ACHN (cell line): ENCODE results near the gene SNX3.
"Not testable (repeated sequence)": the region's sequence is repeated elsewhere in the genome, so short reads cannot be mapped to it uniquely, and the experiment has no call there.

Experiments used
- DNase-seq: peaks from one replicate; pipeline ENCODE4 v3.0.0-alpha.2; 2015
- in situ Hi-C: cut with HindIII; loops from 2 replicates; pipeline ENCODE4 v1.10.0; 2017; ENCODE audit warnings: low sequenced_read_pairs, low pct_ligation_motif_present, low pct_unique_long_range_greater_than_20kb

The SNX3 gene

DNA sequence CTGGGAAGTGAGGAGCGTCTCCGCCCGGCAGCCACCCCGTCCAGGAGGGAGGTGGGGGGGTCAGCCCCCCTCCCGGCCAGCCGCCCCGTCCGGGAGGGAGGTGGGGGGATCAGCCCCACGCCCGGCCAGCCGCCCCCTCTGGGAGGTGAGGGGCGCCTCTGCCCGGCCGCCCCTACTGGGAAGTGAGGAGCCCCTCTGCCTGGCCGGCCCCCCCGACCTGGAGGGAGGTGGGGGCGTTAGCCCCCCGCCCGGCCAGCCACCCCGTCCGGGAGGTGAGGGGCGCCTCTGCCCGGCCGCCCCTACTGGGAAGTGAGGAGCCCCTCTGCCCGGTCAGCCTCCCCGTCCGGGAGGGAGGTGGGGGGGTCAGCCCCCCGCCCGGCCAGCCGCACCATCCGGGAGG lies 9.1 kb upstream of the SNX3 start:
- in situ Hi-C loops, DNase-seq: not testable (repeated sequence)

DNA sequence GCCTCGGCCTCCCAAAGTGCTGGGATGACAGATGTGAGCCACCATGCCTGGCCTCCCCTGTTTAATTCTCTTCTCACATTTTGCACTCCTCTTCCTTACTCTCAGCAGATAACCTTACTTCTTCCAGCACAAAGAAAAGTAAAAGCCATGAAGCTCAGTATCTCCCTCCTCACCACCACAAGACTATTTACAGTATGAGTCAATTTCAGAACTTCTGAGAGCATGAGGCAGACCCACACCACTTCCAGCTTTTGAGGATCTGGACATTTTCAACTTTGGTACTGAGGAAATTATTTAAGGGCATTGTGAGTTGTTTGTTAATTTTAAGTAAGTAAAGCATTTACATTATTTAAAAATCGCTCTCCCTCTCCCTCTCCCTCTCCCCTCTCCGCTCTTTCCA lies 8.0 kb upstream of the SNX3 start:
- in situ Hi-C loops = no loop called here
- no peak for DNase-seq

DNA sequence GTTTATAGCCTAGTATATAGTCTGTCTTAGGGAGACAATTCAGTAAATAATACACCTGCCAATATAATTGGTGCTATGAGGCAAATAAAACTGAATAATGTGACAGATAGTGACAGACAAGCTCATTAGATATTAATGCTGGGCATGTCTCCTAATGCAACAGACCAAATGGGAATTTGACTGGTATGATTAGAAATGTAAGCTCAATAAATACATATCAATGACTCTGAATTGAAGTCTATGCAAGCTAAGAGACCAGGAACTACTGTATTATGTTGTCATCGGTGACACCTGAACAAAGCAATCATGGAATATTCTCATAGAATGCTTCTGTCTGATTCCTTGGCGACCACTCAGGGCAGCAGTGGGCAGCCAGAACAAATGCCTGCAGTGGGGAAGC lies 2.5 kb upstream of the SNX3 start:
- in situ Hi-C loops = no loop called here
- DNase-seq = no peak

DNA sequence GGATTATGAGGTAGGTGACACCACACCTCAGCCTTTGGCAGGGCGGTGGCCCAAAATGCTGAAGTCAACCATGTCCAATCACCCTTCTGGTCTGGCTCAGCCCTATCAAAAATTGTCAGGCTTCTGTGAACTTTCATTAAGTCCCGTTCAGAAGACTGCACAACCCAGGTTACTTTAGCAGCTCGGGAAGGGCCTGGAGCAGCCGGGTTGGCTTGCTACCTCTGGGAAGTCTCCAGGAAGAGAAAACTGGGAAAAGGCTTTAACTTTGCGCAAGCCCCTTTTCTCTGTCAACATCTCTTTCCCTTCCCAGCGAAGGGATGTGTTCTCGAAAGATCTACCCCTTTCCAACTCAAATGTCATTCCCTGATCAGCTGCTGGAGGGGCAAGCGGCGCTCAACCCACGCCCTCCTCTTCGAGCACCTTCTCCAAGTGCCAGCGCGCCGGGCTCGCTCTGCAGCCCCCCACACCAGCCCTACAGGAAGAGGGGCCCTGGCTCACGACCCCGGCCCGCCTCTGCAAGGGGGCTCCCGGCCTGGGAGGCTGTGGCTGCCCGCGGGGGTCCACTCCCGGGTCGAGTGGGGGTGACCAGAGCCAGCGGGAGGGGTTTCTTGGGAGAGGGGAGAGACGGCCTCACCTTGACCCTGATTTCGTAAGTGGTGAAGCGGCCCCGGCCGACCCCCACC lies 573 bp downstream of the SNX3 start:
- in situ Hi-C loops = no loop called here
- peak; percentile 28 for DNase-seq

DNA sequence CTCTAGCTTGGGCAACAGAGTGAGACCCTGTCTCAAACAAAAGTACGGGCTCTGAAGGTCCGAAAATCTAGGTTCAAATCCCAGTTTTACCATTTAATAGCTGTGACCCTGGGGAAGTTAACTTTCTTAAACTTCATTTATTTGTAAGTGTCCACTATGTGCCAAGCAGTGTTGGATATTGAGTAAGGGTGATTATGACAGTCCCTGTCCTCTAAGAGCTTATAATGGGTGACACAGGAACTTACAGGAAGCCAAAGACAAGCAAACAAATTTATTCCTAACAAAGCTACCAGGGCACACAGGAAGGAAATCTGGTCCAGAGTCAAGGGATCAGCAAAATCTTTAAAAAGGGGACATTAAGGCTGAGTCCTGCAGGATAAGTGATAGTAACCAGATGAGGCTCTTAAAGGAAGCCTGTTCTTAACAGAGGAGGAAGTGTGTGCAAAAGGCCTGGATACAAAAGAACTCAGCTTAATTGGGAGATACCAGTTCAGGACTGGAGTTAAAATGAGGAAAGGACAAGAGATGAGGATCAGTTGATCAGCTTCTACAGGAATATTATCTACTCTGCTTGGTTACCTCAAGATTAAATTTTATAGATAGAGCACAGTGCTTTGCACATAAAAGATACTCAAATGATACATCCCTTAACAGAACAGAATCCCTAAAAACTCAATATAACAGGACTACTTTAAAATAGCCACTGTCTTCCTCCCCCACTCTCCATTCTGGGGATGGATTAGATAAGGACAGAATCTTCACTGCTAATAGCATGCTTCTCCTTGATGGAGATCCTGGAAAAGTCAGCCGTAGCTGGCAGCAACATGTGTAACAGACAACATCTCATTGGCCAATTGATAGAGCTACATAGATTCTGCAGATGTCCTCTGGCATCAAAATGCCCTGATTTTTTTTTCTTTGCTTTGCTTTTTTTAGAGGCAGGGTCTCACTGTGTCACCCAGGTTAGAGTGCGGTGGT lies 6.1 kb downstream of the SNX3 start:
- in situ Hi-C loops = no loop called here
- DNase-seq = no peak

DNA sequence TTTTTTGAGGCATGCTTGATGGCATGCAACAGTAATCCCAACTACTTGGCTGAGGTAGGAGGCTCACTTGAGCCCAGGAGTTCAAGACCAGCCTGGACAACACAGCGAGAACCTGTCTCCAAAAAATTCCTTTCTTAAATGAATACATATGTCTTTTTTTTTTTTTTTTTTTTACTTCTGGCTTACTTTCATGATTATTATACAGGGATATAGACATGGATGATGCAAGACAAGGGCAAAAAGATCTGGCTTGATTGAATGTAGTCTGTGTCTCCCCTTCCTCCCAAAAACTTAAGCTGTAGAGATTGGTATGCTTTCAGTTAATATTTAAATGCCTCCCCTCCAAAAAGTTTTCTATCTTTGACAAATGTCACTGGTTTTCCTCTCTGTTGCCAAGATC lies 7.6 kb downstream of the SNX3 start:
- in situ Hi-C loops = no loop called here
- DNase-seq = no peak

DNA sequence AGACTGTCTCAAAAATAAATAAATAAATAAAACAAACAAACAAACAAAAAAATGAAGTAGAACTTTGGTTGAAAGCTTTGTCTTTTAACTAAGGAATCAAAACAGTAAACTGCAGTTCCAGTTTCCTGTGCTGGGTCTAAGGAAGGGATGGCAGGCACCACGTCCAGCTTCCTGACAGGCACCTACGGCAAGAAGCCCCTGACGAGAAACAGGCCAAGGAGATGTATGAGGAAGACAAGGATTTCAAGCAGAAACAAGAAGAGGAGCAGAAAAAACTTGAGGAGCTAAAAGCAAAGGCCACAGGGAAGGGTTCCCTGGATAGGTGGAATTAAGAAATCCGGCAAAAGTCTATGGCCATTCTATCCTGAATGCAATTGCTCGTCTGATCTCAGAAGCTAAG lies 8.8 kb downstream of the SNX3 start:
- DNase-seq = no peak
- in situ Hi-C loops = no loop called here

DNA sequence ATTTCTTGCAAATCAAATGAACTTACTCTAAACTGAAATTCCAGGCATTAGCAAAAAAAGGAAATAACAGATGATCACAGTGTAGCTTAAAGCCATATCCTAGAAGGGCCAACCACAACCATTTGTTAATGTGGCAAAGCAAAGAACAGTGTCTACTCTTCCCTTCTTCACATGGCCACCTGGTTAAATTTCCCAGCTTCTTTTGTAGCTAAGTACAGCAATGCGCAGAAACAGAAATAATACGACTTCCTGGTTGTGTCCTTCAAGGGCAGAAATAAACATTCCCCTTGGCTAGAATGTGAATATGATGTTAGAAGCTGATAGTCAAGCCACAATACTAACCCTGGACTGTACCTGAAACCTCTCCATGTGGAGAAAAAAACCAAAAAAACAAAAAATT lies 9.6 kb downstream of the SNX3 start:
- no peak for DNase-seq

DNA sequence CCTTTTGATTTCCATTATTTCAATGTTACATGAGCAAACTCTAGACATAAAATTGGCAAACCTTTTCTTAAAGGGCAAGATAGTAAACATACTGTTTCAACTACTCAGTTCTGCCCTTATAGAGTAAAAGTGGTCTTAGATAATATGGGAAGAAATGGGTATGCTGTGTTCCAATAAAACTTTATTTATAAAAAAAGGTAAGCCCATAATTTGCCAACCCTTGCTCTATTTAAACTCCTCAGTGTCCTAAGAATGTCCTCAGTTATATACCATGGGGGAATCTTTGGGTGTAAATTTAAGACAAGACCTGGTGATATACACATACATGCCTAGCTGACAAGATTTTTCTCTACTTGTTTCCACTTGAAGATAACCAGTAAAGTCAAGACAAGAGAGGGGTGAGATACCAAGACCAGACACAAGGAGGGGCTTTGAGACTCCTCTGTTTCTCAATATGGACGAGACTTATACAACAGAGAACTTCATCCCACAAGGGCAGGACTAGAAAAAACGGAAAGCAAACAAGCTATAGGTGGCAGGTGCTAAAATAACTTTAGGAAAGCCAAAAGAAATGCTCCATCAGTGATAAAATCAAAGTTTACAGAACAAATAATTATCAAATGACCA lies 10.5 kb downstream of the SNX3 start:
- peak; percentile 41 for DNase-seq
- in situ Hi-C loops = no loop called here

More for the DNA sequence above, 9.6 kb downstream of the SNX3 start:
- in situ Hi-C loops = no loop called here

DNA sequence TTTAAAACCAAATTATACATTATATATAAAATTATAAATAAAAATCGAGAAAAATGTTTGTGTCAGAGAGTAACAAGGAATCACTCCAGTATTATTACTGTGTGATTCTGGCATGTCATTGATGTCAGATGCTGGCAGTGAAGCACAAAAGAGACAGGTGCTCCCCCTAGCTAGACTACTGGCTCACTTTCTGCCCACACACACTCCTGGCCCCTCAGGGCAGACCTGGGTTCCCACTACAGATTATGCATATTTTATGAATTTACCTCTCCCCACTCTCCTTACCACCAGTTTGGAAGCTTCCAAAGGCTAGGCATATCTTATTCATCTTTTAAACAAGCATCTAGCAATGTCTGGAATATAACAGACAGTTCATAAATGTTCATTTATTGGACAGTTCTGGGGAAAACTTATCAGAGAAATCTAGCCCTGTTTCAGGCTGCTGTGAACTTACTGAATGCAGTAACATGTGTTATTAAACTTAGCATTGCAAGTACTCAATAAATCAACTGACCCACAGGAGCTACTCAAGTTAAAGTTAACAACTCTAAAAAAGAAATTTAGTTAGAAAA lies 12.8 kb downstream of the SNX3 start:
- in situ Hi-C loops = no loop called here
- DNase-seq = no peak

DNA sequence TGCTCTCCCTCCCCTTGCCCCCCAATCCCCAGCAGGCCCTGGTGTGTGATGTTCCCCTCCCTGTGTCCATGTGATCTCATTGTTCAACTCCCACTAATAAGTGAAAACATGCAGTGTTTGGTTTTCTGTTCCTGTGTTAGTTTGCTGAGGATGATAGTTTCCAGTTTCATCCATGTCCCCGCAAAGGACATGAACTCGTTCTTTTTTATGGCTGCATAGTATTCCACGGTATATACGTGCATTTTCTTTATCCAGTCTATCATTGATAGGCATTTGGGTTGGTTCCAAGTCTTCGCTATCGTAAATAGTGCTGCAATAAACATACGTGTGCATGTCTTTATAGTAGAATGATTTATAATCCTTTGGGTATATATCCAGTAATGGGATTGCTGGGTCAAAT lies 15.7 kb downstream of the SNX3 start:
- in situ Hi-C loops, DNase-seq: not testable (repeated sequence)

DNA sequence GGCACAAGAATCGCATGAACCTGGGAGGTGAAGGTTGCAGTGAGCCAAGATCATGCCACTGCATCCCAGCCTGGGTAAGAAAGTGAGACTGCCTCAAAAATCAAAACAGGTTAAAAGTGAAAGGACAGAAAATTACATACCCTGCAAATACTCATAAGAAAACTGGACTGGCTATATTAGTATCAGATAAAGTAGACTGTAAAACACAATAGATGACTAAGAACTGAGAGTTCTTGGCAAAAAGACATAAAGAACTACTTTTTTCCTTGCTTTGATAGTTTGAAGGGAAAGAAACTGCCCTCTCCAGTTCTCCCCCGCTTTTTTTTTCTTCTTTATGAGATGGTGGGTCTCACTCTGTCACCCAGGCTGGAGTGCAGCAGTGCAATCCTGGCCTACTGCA lies 17.0 kb downstream of the SNX3 start:
- no peak for DNase-seq
- in situ Hi-C loops = no loop called here

DNA sequence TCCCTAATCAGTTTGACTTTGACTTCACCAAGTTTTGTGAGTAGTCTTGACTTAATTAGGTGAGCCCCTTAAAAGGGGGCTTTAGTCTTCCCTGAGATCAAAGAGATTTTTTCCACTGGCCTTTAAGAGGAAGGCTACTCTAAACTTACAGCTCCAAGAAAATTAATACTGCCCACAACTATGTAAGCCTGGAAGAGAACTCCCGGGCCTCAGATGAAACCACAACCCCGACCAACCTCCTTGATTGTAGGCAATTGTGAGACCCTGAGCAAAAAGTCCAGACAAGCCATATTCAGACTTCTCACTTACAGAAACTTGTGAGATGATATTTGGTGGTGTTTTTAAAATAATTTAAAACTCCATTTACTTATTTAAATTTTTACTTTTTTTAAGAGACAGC lies 18.1 kb downstream of the SNX3 start:
- in situ Hi-C loops = no loop called here

DNA sequence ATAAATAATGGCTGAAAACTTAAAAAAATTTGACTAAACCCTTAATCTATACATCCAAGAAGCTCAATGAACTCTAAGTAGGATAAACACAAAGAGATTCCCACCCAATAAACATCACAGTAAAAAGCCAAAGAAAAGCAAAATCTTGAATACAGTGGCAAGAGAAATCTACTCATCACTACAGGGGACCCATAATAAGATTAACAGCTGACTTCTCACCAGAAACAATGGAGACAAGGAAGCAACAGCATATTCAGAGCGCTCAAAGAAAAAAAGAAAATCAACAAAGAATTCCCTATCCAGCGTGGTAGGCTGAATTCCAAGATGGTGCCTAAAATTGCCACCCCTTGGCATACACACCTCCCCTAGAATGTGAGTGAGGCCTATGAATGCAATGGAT lies 18.6 kb downstream of the SNX3 start:
- in situ Hi-C loops = no loop called here
- DNase-seq = peak; percentile 3

More for the DNA sequence above, 18.1 kb downstream of the SNX3 start:
- DNase-seq = no peak

DNA sequence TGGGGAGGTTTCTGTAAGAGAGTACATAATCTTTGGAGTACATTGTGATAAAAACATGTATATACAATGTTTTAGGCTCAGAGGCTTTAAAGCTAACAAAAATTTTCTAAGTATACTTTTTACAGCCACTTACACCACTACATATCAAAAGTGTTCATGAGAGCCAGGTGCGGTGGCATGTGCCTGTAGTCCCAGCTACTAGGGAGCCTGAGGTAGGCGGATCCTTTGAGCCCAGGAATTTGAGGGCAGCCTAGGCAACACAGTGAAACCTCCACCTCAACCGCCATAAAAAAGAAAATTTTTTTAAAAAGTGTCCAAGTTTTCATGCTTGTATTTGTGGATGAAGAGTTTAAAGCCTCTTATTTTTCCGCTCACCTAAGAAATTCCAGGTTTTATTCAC lies 22.5 kb downstream of the SNX3 start:
- no peak for DNase-seq
- in situ Hi-C loops = no loop called here

DNA sequence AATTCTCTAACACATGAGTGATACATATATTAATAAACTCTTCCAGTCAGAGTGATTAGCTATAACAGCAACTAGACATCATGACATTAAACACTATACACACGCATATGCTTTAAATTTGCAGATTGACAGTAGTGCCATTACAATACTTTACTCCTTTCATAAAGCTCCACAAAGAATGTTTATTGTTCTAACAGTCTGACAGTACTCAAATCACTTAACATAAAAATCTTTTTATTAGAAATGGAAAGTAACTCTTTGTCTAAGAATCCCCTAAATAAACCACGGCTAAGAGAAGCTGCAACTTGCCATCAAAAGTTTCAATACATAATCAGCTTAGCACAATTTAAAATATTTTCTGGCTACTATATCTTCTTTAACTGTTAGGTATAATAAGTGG lies 24.0 kb downstream of the SNX3 start:
- DNase-seq = no peak

DNA sequence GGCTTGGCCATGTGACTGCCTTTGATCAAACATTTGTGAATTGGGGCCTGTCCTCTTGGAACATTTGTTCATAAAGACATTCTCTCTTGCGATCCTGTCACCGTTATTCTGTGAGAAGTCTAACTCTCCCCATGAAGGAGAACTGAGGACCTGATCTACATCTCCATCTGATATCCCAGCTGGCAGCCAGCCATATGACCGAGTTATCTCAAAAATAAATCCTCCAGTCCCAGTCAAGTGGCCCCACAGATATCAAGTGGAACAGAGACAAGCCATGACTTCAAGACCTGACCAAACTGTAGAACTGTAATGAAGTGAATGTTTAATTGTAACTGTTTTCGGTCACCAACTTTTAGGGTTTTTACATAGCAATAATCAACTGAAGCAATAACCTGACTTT lies 25.7 kb downstream of the SNX3 start:
- in situ Hi-C loops = no loop called here
- DNase-seq = no peak

More for the DNA sequence above, 24.0 kb downstream of the SNX3 start:
- in situ Hi-C loops = no loop called here

DNA sequence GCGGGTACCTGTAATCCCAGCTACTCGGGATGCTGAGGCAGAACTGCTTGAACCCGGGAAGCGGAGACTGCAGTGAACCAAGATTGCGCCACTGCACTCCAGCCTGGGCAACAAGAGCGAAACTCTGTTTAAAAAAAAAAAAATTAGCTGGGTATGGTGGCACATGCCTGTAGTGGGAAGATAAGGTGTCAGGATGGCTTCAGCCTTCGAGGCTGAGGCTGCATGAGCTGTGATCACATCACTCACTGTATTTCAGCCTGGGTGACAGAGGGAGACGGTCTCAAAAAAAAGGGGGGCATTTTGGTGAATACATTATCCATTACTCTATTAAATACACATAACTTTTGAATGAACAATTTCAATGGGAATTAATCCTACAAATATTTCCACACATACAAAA lies 32.4 kb downstream of the SNX3 start:
- DNase-seq = no peak
- in situ Hi-C loops = no loop called here

DNA sequence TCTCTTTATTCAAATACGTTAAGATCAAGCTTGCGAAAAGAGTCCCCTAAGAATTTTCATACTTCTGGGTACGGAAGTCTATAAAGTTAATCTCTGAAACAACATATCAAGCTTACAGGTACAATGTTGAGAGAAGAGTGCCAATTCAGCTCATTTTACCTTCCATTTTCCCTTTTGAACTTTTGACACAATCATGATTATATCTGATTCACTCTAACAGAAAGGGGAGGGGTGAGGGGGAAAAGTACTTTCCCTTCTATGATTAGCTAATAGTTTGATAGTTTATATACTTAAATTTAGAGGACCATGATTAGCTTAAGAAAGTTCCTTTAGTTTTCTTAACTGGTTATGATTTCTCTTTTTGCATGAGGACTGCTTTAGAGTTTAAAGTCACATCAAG lies 33.5 kb downstream of the SNX3 start:
- in situ Hi-C loops = no loop called here
- no peak for DNase-seq
